Anterior cingulate cortex (tissue), 58 donors: ENCODE data around the gene FTL.

Experiments
- DNase-seq, 58 donors: peaks; one replicate each; lab custom pipeline; 2025; lab: John Stamatoyannopoulos, UW

FTL gene

GRCh38 chr19:48945415-48945814, 19.7 kb upstream of the FTL start:
- no peak for DNase-seq

- no peak for DNase-seq
Measured at GRCh38 chr19:48945817-48946216, 19.3 kb upstream of the FTL start.

GRCh38 chr19:48946463-48947257, 18.4 kb upstream of the FTL start:
- DNase-seq: no peak

- no peak for DNase-seq
Measured at GRCh38 chr19:48947258-48947542, 17.9 kb upstream of the FTL start.

- no peak for DNase-seq
Measured at GRCh38 chr19:48950159-48950558, 14.9 kb upstream of the FTL start.

- no peak for DNase-seq
Measured at GRCh38 chr19:48950830-48951519, 14.1 kb upstream of the FTL start.

- DNase-seq: no peak
Measured at GRCh38 chr19:48953141-48953540, 12.0 kb upstream of the FTL start.

GRCh38 chr19:48953990-48954594, 11.0 kb upstream of the FTL start:
- DNase-seq: peak in 1 of 58 donors; percentile 65

GRCh38 chr19:48954595-48955307, 10.4 kb upstream of the FTL start, which contains the start of gene BAX:
Gene BAX (plus strand): TSS chr19:48954875. CDS start chr19:48954929, 54 bp downstream.
- peak; percentile 59 to 97 (median 92) for DNase-seq

- DNase-seq: no peak
Measured at GRCh38 chr19:48955308-48955958, 9.7 kb upstream of the FTL start.

GRCh38 chr19:48958006-48958405, 7.1 kb upstream of the FTL start:
- no peak for DNase-seq

- DNase-seq: no peak
Measured at GRCh38 chr19:48959341-48960239, 5.5 kb upstream of the FTL start.

- peak in 1 of 58 donors; percentile 14 for DNase-seq
Measured at GRCh38 chr19:48961051-48961649, 4.0 kb upstream of the FTL start.

GRCh38 chr19:48961673-48962028, 3.5 kb upstream of the FTL start:
- no peak for DNase-seq

- peak in 9 of 58 donors; percentile 3 to 48 (median 19) for DNase-seq
Measured at GRCh38 chr19:48962029-48962848, 2.9 kb upstream of the FTL start.

- DNase-seq: no peak
Measured at GRCh38 chr19:48962849-48963165, 2.3 kb upstream of the FTL start.

- DNase-seq: peak in 54 of 58 donors; percentile 12 to 91 (median 50)
Measured at GRCh38 chr19:48963371-48964204, 1.5 kb upstream of the FTL start.
